Lower leg skin (tissue), 4 donors: Measurements from ENCODE around the gene TMEM235. TPM values are rescaled to one million over a fixed set of nuclear protein-coding genes. Genes with fewer than 3 reads are reported as not detected.

Experiments
- DNase-seq, 2 donors: peaks; one replicate each; pipeline ENCODE4 v3.0.0-alpha.2; 2019; ENCODE audit warnings: low spot score in 2 of 2
- H3K4me3 ChIP-seq: fragments of 200-600 bp; sonication (generic); 2 replicates; pipeline ENCODE4 v1.5.1; 2017; ENCODE audit warnings: mild to moderate bottlenecking, low read depth; ENCODE audit not compliant: poor library complexity, severe bottlenecking
- CTCF ChIP-seq, 3 donors: fragments of 450-650 bp; IDR thresholded peaks; one replicate each; pipeline ENCODE4 v1.5.1; 2016; ENCODE audit warnings: antibody characterized with exemption in 3 of 3, mild to moderate bottlenecking in 3 of 3, moderate library complexity in 2 of 3
- POLR2A ChIP-seq, 2 donors: fragments of 450-650 bp; IDR thresholded peaks; one replicate each; pipeline ENCODE4 v1.6.1; 2016 to 2017; ENCODE audit warnings: antibody characterized with exemption in 2 of 2, mild to moderate bottlenecking in 1 of 2, moderate library complexity in 1 of 2
- WGBS, 2 donors: methylation state at CpG; one replicate each; pipeline ENCODE4 v1.1.5; 2018; 5-methylcytosine and 5-hydroxymethylcytosine counted together
- intact Hi-C: fragments of 100-400 bp; cut with DNase I; formaldehyde crosslinking; loops from one replicate; pipeline ENCODE4 v1.15.0; 2023; ENCODE audit warnings: low total_unique reads
- total RNA-seq, 4 donors: library from RNA; depleted of rRNA; stranded (reverse); fragments of >200 nt; gene quantifications; one replicate each; pipeline ENCODE4 v1.1.0, GENCODE V29; 2016

Gene TMEM235
- total RNA-seq, 4 donors from 2014 or later = not detected

- WGBS, 2 donors = 69 to 83% methylated on average over 9 to 10 of the region's 10 CpGs
- DNase-seq = no peak
- no peak overlapping the region for H3K4me3 ChIP-seq
- intact Hi-C loops = no loop called here
- TF ChIP-seq CTCF (IDR thresholded peaks at IDR 0.05) (no peak), POLR2A (IDR thresholded peaks at IDR 0.05) (no peak)
Observed at GRCh38 chr17:78227455-78227916, 3.9 kb upstream of the TMEM235 start.

GRCh38 chr17:78228176-78228575, 3.3 kb upstream of the TMEM235 start:
- intact Hi-C loops = no loop called here
- no peak overlapping the region for H3K4me3 ChIP-seq
- WGBS, 2 donors = 85 to 88% methylated on average over 4 of the region's 4 CpGs

GRCh38 chr17:78230252-78230962, 1.0 kb upstream of the TMEM235 start:
- WGBS, 2 donors = 47 to 54% methylated on average over 13 of the region's 13 CpGs
- no peak for DNase-seq

More at GRCh38 chr17:78228176-78228575, 3.3 kb upstream of the TMEM235 start:
- TF ChIP-seq POLR2A (IDR thresholded peaks at IDR 0.05) = no peak
- no peak for TF ChIP-seq CTCF (IDR thresholded peaks at IDR 0.05)
- DNase-seq = no peak

DNA sequence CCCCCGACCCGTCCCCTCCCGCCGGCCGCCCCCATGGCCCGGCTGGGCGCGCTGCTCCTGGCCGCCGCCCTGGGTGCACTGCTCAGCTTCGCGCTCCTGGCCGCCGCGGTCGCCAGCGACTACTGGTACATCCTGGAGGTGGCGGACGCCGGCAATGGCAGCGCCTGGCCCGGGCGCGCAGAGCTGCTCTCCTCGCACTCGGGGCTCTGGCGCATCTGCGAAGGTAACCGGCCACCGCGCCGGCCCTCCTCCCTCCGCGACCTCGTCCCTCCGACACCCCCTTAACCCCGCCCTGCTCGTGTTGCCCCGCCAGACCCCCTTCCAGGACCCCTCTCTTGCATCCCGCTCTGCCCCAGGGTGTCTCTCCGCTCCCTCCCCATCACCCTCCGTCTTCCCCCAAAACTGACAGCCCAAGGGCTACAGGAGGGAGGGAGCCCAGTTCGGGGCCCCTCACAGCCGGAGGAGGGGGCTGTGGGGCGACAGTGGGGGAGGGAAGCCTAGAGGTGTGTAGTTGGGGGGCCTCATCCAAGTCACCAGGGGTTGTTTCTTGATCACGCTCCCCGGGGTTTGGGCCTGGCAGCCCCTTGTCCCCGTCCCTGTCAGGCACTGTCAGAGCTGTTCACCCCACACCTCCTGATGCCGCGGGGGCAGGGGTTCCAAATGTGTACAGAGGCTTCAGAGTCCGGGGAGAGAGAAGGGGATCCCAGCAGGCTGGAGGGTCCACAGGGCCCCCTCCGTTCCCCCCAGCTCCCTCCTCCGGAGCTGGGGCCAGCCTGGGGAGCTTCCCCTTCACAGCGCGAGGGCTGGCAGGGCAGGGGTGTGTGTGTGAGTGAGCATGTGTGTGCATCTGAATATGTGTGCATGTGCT, 794 bp downstream of the TMEM235 start:
- intact Hi-C loops = no loop called here
- no peak for TF ChIP-seq POLR2A (IDR thresholded peaks at IDR 0.05)
- TF ChIP-seq CTCF (IDR thresholded peaks at IDR 0.05) = no peak
- no peak for DNase-seq
- H3K4me3 ChIP-seq = no peak overlapping the region
- 15 to 26% methylated on average over 26 to 46 of the region's 55 CpGs for WGBS, 2 donors

More at GRCh38 chr17:78230252-78230962, 1.0 kb upstream of the TMEM235 start:
- intact Hi-C loops = no loop called here
- TF ChIP-seq POLR2A (IDR thresholded peaks at IDR 0.05) (no peak), CTCF (IDR thresholded peaks at IDR 0.05) (no peak)
- H3K4me3 ChIP-seq = no peak overlapping the region

DNA sequence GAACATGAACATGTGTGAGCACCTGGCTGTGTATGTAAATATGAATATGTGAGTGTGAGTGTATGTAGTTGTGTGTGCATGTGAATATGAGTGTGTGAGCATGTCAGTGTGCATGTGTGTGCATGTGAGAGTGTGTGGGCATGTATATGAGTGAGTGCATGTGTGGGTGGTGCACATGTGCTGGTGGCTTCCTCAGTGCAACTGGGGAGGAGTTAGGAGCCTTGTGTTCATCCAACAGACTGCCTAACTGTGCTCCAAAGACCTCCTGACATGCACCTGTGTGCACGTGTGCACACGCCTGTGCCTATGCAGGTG, 1.4 kb downstream of the TMEM235 start:
- no peak for TF ChIP-seq CTCF (IDR thresholded peaks at IDR 0.05)
- no peak for TF ChIP-seq POLR2A (IDR thresholded peaks at IDR 0.05)
- intact Hi-C loops = no loop called here
- DNase-seq = no peak
- WGBS, 2 donors = 90 to 100% methylated on average over 2 of the region's 2 CpGs
- H3K4me3 ChIP-seq = no peak overlapping the region
